ENCODE results near the gene RAB40A.
A peak's percentile ranks its signal among the peaks of the same experiment; 100 is the strongest.
"Not testable (repeated sequence)": the region's sequence is repeated elsewhere in the genome, so short reads cannot be mapped to it uniquely, and the experiment has no call there.

RAB40A gene

DNA sequence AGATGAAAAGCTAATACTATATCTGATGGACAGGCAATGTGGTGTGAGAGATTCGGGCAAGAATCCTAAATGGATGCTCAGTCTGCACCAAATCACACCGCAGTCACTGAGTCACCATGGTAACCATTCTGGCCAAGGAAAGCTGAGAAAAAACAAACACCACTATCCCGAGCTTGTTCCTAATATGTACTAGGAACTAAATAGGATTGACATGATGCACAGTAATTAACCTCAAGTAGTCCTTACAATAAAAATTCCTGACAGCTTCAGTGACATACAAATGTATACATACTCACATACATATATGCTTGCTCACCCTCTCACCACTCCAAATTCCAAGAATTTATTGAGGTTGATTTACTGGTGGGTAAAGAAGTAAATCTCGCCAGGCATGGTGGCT lies 1.1 kb upstream of the RAB40A start:
- FAIRE-seq, result no peak

DNA sequence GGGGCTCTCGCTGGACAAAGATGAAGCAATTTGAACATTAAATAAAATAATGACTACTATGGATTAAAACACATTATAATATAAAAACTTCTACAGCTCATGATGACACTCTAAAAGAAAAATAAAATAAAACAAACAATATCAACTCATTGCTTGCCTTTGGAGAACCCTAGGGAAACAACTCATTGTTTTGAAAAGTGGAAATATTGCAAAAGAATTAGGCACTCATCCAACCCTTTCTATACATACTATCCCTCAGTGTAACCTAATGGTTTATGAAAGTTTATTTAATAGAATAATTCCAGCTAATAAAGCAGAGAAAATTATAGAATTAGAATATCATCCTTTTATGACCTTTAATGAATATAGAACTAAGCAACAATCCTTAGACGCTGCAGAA lies 718 bp downstream of the RAB40A start:
- no peak for FAIRE-seq

- no peak for FAIRE-seq
Observed at GRCh38 chrX:103517246-103517645, 2.0 kb downstream of the RAB40A start.

DNA sequence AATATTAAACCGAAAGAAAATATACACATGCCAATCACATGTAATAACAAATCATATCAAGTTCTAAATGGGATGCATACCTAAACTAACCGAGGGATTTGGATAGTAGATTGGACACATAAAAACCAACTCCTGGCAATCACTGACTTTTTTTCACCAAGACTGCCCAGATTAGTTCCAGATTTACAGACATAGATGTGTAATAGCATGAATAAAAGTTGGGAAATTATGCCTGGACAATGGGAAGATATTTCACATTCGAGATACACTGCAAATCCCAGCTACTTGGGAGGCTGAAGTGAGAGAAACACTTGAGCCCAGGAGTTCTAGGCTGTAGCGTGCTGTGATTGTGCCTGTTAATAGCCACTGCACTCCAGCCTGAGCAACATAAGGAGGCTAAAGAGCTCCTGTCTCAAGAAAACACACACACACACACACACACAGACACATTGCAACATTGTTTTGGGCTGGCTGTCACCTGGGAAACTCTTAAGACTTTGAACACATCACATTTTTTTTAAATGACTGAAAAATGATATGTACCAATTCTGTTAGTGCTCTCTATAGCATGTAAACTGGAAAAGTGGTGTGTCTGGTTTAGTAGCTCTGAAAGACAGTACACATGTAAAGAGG lies 5.7 kb downstream of the RAB40A start:
- no peak for FAIRE-seq

GRCh38 chrX:103513067-103513466 lies 6.2 kb downstream of the RAB40A start:
- no peak for FAIRE-seq

- FAIRE-seq, result no peak
Observed at GRCh38 chrX:103510031-103510430, 9.3 kb downstream of the RAB40A start.

DNA sequence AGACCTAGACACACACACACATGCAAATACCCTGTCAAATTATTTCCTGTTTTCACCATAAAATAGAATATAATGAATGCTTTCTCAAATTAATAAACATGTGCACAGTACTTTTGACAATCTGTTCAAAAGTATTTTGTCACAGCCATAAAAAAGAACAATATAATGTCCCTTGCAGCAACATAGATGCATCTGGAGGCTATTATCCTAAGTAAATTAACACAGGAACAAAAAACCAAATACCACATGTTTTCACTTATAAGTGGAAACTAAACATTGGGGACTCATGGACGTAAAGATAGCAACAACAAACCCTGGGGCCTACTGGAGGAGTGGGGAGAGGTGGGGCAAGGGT lies 15.5 kb downstream of the RAB40A start:
- no peak for FAIRE-seq

DNA sequence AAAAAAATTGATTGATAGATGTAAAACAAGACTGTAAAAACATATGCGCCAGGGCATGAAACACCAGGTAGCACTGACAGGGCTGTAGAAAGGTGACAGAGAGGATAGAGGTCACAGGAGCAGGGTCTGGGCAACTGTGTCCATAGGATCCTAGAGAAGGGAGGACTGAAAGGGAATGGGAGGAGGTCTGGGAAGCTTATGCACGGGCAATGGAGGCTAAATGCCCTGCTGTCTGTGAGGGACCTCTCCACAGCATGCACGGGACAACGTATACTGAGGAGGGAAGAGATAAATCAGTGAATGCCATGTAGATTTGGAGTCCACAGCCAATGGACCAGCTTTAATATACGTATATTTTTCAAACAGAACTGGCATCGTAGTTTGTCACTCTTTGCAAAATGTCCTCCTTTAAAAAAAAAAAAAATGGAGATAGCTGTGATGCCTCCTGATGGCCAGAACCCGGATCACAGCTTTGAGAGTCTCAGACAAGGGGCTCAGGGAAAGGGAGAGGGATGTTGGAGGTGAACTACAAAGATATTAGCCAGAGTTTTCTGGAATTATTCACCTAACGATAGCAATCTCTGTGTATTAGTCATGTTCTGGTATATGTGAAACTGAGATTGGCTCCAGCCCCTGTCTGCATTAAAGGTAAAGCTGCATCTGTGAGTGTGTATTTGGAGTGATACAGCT lies 16.0 kb downstream of the RAB40A start:
- FAIRE-seq, result no peak

DNA sequence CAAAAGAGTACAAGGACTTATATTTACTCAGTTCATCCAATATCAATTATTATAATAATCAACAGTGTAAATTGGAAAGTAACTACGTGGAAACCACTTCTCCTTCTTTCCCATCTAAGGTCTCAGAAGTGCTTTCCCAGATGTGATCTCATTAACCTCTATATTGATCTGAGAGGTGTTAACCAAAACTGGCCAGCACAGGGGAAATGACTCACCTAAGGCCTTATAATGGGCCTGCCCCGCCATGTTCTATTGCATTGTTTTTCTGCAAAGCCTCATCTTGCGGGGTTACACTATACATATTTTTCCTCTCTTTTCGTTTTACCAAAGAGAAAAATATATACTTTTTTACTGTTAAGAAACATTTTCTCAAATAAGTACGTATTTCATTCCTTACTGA lies 20.5 kb downstream of the RAB40A start:
- FAIRE-seq, result no peak

- no peak for FAIRE-seq
Observed at GRCh38 chrX:103495786-103496185, 23.5 kb downstream of the RAB40A start.

- FAIRE-seq, result not testable (repeated sequence)
Observed at GRCh38 chrX:103493578-103493977, 25.7 kb downstream of the RAB40A start.

DNA sequence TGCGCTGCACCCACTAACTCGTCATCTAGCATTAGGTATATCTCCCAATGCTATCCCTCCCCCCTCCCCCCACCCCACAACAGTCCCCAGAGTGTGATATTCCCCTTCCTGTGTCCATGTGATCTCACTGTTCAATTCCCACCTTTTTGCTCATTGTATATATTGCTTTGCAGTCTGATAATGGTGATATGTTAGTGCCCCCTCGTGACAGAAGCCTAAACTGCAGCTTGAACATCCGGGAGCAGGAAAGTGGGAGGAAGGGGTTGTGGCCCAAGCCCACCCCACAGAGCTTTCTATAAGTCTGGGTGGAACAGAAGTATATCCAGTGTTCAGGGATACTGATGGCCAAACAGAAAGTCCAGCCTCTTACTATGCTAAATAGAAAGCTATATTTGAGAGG lies 29.6 kb downstream of the RAB40A start:
- FAIRE-seq, result not testable (repeated sequence)

- FAIRE-seq, result peak; percentile 99
Observed at GRCh38 chrX:103488794-103489193, 30.5 kb downstream of the RAB40A start.

- FAIRE-seq, result no peak
Observed at GRCh38 chrX:103488332-103488731, 31.0 kb downstream of the RAB40A start.

DNA sequence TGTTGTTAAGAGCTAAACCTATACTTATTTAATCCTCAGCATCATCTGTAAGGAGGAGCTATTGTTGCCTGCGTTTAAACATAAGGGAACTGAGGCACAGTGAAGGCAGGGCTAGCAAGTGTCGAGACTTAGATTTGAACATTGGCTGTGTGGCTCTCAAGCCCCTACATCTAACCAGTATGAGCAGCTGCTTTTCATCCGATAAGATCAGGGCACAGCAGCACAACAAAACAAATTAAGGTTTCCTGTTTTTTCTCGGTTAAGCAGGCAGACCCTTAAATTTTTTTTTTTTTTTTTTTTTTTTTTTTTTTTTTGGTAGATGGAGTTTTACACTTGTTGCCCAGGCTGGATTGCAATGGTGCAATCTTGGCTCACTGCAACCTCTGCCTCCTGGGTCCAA lies 35.6 kb downstream of the RAB40A start:
- no peak for FAIRE-seq

GRCh38 chrX:103480526-103480925 lies 38.8 kb downstream of the RAB40A start:
- FAIRE-seq, result no peak

DNA sequence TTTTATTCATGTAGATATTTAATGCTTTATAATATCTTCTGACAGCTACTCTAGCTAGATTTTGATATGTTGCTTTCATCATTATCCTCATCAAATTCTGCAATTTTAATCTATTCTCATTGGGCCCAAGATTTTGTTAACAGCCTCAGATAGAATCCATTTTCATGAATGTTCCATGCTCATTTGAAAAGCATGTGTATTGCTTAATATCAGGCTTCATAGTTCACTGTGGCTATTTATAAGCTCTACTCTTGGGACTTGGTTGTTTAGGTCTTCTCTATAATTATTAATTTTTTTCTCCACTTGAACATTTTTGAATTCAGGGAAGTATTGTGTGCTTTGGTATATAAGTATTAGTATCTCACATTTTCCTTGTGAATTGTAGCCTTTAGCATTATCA lies 41.8 kb downstream of the RAB40A start:
- no peak for FAIRE-seq

GRCh38 chrX:103475381-103475780 lies 43.9 kb downstream of the RAB40A start:
- FAIRE-seq, result no peak

- FAIRE-seq, result not testable (repeated sequence)
Observed at GRCh38 chrX:103469977-103470376, 49.3 kb downstream of the RAB40A start.

- no peak for FAIRE-seq
Observed at GRCh38 chrX:103467887-103468286, 51.4 kb downstream of the RAB40A start.

DNA sequence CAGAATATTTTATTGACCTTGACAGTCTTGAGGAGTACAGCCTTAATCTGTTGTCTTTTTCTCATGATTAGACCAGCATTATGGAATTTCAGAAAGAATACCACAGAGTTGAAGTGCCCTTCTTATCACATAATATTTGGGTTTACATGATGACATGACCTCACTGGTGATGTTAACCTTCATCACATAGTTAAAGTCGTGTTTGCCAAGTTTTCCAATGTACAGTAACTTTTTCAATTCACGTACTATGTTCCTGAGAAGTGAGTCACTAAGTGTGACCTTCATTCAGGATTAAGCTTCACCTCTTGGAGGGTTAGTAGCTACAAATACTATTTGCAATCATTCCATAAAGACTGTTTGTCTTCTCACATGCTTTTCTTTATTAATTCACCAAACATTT lies 52.1 kb downstream of the RAB40A start:
- FAIRE-seq, result no peak

DNA sequence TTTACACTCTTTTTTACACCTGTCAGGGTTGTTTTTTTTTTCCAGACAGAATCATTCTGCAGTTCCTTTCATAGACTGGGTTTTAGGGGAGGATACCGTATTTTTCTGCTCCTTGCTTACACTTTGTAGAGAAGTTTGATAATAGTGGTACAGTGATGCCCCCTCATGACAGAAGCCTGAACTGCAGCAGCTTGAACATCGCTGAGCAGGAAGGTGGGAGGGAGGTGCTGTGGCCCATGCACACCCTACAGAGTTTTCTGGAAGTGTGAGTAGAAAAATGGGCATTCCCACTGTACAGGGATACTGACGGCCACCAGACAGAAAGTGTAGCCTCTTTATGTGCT lies 54.5 kb downstream of the RAB40A start:
- FAIRE-seq, result peak; percentile 90

GRCh38 chrX:103464072-103464773 lies 55.1 kb downstream of the RAB40A start:
- FAIRE-seq, result peak; percentile 89

GRCh38 chrX:103461156-103461555 lies 58.1 kb downstream of the RAB40A start:
- no peak for FAIRE-seq

Measured in G401.6 (cell line).